ENCODE data around the gene SETBP1.

The SETBP1 gene

DNA sequence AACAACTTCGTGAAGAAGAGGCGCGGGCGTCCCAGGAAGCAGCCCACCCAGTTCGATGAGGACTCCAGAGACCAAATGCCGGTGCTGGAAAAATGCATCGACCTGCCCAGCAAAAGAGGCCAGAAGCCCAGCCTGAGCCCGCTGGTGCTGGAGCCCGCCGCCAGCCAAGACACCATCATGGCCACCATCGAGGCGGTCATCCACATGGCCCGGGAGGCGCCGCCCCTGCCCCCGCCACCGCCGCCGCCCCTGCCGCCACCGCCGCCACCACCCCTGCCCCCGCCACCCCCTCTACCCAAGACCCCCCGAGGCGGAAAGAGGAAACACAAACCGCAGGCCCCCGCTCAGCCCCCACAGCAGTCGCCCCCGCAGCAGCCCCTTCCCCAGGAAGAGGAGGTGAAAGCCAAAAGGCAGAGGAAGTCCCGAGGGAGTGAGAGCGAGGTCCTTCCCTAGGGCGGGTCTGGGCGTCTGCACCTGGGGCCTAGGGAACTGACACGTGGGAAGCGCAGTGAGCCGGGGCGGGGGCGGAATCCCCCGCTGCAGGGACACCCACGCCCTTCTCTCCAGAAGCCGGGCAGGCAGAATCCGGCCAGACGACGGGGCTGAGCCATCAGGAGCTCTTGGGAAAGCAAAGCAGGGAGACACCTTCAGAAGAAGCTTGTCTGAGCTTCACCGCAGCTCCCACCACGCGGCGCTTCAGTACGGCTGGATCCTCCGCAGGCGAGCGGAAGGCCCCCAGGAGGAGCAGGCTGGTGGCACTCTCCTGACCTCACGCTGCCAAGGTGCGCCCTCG lies 382.8 kb downstream of the SETBP1 start:
- H3K36me3 Mint-ChIP-seq (ENCODE audit: insufficient read depth), result peaks cover 5% of the 10 kb centered on the region
- H3K27ac Mint-ChIP-seq (ENCODE audit: low read depth), result no peak overlapping the region
- H3K9me3 Mint-ChIP-seq, result no peaks in the 10 kb centered on the region
- no peak overlapping the region for H3K4me3 Mint-ChIP-seq
- peaks cover 11% of the 10 kb centered on the region for H3K4me1 Mint-ChIP-seq
- DNase-seq (ENCODE audit: low spot score in 2 of 2), result no peak
- ATAC-seq (replicated peaks; ENCODE audit: extremely low read depth, poor library complexity, severe bottlenecking), result no peak
- no peaks in the 10 kb centered on the region for H3K27me3 Mint-ChIP-seq

DNA sequence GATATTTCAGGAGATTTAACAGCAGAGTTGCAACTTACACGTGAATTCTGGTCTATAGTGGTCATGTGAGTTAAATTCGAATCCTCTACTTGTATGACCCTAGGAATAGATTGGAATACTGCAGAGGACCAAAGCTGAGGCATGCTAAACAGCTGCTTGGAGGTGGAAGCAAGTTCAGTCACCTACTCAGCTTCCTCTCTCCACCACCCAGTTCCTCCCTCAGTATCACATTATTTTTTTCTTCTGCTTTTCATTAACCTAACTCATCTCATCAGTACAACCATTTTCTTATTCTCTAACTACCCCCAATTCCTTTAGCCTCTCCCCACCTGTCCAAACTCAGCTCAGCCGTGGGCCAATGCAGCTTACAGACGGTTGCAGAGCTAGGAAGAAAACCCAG lies 385.5 kb downstream of the SETBP1 start:
- Mint-ChIP-seq H3K4me1 (peaks cover 11% of the 10 kb centered on the region), H3K36me3 (ENCODE audit: insufficient read depth) (peaks cover 5% of the 10 kb centered on the region), H3K27ac (ENCODE audit: low read depth) (no peak overlapping the region), H3K27me3 (no peaks in the 10 kb centered on the region), H3K9me3 (no peaks in the 10 kb centered on the region), H3K4me3 (no peak overlapping the region)
- no peak for DNase-seq (ENCODE audit: low spot score in 2 of 2)
- no peak for ATAC-seq (replicated peaks; ENCODE audit: extremely low read depth, poor library complexity, severe bottlenecking)

DNA sequence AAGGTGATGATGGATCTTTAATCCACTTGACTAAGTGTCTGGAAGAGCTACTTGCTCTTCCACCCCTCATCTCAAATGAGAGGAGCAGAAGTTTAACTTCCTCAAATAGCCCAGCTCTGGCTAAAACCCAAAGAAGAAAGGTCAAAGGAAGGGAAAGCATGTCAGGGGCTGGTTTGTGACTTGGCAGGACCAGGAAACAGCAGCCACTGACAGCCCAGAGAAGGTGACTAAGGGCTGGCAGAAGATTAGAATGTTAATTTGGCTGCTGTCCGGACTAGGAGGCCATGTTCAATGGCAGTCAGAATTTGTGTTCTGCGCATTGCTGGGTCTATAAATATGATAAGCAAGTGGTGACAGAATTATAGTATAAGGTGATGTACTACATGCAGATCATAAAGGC lies 386.2 kb downstream of the SETBP1 start:
- no peak for ATAC-seq (replicated peaks; ENCODE audit: extremely low read depth, poor library complexity, severe bottlenecking)
- no peaks in the 10 kb centered on the region for H3K9me3 Mint-ChIP-seq
- no peaks in the 10 kb centered on the region for H3K27me3 Mint-ChIP-seq
- no peak for DNase-seq (ENCODE audit: low spot score in 2 of 2)
- H3K36me3 Mint-ChIP-seq (ENCODE audit: insufficient read depth), result peaks cover 5% of the 10 kb centered on the region
- H3K4me3 Mint-ChIP-seq, result no peak overlapping the region
- peaks cover 11% of the 10 kb centered on the region for H3K4me1 Mint-ChIP-seq
- no peak overlapping the region for H3K27ac Mint-ChIP-seq (ENCODE audit: low read depth)

DNA sequence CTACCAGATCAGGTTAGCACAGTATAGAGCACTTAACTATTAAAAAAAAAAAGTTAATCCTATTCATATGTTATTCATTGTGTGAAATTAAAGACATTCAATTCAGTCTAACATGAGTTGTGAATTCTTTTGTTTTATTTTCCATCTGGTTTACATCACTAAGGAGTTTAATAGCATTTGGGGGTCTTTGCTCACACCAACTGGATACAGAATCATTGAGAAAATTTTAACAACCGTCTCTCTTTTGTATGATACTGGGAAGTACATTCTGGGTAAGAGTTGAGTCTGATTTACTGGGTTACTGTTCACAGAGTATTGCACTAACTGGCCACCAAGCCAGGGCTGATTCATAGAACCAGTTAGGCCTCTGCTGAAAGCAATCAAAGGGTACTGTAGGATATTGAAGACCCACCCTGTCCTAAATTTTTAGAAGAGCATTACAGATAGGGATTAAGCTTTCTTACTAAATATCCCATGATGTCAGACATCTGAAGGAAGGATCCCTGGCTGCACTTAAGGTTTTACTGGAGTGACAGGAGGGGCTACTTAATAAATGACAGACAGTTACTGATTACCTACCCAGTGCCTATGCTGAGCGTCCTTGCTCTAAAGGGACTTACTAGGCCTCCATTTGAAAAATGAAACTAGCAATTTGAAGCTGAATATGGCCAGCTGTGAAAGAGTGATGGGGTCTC lies 387.9 kb downstream of the SETBP1 start:
- no peak for ATAC-seq (replicated peaks; ENCODE audit: extremely low read depth, poor library complexity, severe bottlenecking)

DNA sequence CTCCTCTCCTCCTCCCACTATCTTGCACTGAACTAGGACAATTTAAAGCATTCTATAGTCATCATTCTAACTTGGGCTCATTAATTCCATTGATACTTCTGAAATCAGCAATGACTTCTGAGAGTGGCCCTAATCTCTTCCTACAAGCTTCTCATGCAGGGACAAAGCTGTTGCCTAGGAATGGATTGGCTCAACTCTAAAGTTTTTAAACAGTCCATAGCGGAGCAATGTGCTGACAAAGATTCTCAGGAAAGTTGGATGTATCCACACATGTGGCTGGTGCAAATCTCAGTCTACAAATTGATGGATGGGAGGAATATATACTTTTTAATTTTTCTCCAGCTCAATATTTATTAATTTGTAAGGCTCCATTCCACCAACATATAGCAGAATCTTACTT lies 388.9 kb downstream of the SETBP1 start:
- Mint-ChIP-seq H3K4me1 (peaks cover 11% of the 10 kb centered on the region), H3K4me3 (no peak overlapping the region), H3K36me3 (ENCODE audit: insufficient read depth) (peaks cover 1% of the 10 kb centered on the region), H3K27ac (ENCODE audit: low read depth) (no peak overlapping the region), H3K9me3 (no peaks in the 10 kb centered on the region), H3K27me3 (no peaks in the 10 kb centered on the region)
- ATAC-seq (replicated peaks; ENCODE audit: extremely low read depth, poor library complexity, severe bottlenecking) (no peak), DNase-seq (ENCODE audit: low spot score in 2 of 2) (no peak)

More for the DNA sequence above, 387.9 kb downstream of the SETBP1 start:
- Mint-ChIP-seq H3K27me3 (no peaks in the 10 kb centered on the region), H3K9me3 (no peaks in the 10 kb centered on the region), H3K4me3 (no peak overlapping the region), H3K27ac (ENCODE audit: low read depth) (no peak overlapping the region), H3K36me3 (ENCODE audit: insufficient read depth) (peaks cover 2% of the 10 kb centered on the region), H3K4me1 (peaks cover 11% of the 10 kb centered on the region)
- no peak for DNase-seq (ENCODE audit: low spot score in 2 of 2)

DNA sequence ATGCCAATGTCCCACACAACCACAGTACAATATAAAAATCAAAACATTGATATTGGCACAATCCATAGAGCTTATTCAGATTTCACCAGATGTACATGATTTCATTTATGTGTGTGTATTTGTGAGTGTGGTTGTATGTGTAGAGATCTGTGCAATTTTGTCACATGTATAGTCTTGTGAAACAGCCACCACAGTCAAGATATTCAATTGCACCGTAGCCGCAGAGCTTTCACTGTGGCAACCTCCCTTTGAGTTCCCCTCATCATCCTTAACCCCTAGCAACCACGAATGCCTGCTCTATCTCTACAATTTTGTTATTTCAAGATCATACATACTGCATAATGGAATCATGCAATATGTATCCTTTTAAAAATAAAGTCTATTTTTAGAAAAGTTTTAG lies 391.3 kb downstream of the SETBP1 start:
- peaks cover 3% of the 10 kb centered on the region for H3K27me3 Mint-ChIP-seq
- no peaks in the 10 kb centered on the region for H3K36me3 Mint-ChIP-seq (ENCODE audit: insufficient read depth)
- no peak for ATAC-seq (replicated peaks; ENCODE audit: extremely low read depth, poor library complexity, severe bottlenecking)
- no peak overlapping the region for H3K27ac Mint-ChIP-seq (ENCODE audit: low read depth)
- H3K4me1 Mint-ChIP-seq, result no peaks in the 10 kb centered on the region
- H3K9me3 Mint-ChIP-seq, result no peaks in the 10 kb centered on the region
- H3K4me3 Mint-ChIP-seq, result no peak overlapping the region
- DNase-seq (ENCODE audit: low spot score in 2 of 2), result no peak

DNA sequence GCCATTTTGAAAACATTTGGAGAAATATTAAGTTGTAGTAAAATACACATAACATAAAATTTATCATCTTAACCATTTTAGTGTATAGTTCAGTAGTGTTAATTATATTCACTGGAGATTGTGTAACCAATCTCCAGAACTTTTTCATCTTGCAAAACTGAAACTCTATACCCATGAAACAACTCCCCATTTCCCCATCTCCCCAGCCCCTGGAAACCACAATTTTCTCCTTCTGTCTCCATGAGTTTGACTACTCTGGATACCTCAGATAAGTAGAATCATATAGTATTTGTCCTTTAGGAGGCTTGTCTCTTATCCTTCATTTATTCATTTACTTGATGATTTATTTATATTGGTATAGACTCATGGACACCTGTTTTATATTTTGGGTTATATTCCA lies 392.9 kb downstream of the SETBP1 start:
- no peaks in the 10 kb centered on the region for H3K9me3 Mint-ChIP-seq
- no peak for DNase-seq (ENCODE audit: low spot score in 2 of 2)
- no peak overlapping the region for H3K4me3 Mint-ChIP-seq
- no peaks in the 10 kb centered on the region for H3K4me1 Mint-ChIP-seq
- H3K36me3 Mint-ChIP-seq (ENCODE audit: insufficient read depth), result no peaks in the 10 kb centered on the region
- H3K27me3 Mint-ChIP-seq, result peaks cover 11% of the 10 kb centered on the region
- no peak for ATAC-seq (replicated peaks; ENCODE audit: extremely low read depth, poor library complexity, severe bottlenecking)
- H3K27ac Mint-ChIP-seq (ENCODE audit: low read depth), result no peak overlapping the region

DNA sequence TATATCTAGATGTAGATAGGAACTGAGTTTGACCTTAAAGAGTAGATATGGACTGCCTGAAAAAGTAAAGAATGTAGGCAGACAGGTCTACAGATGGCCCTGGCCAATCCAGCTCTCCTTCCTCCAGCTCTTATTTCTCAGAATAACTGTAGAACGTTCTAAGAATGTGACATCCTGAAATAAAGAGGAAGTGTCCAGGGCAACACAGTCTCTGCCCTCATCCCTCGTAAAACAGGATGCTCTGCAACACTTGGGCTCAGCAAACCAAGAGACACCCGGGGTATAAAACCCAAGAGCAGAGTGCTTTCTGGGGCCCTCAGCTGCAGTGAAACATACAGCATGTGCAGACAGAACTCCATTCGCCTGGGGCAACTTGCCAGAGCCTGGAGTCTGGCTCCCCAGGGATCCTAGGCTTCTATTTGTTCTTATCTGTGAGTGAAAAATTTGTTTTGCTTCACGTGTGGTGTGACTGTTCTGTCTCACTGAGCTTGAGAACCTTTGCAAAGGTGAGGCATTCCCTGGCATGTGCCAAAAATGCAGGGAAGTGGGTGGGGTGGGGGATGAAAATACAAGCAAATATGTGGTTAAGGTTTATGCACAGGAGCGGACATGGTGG lies 401.0 kb downstream of the SETBP1 start:
- DNase-seq (ENCODE audit: low spot score in 2 of 2) (no peak), ATAC-seq (replicated peaks; ENCODE audit: extremely low read depth, poor library complexity, severe bottlenecking) (no peak)
- Mint-ChIP-seq H3K9me3 (no peaks in the 10 kb centered on the region), H3K27me3 (peaks cover 51% of the 10 kb centered on the region), H3K4me3 (no peak overlapping the region), H3K4me1 (peaks cover 4% of the 10 kb centered on the region), H3K36me3 (ENCODE audit: insufficient read depth) (no peaks in the 10 kb centered on the region), H3K27ac (ENCODE audit: low read depth) (no peak overlapping the region)

DNA sequence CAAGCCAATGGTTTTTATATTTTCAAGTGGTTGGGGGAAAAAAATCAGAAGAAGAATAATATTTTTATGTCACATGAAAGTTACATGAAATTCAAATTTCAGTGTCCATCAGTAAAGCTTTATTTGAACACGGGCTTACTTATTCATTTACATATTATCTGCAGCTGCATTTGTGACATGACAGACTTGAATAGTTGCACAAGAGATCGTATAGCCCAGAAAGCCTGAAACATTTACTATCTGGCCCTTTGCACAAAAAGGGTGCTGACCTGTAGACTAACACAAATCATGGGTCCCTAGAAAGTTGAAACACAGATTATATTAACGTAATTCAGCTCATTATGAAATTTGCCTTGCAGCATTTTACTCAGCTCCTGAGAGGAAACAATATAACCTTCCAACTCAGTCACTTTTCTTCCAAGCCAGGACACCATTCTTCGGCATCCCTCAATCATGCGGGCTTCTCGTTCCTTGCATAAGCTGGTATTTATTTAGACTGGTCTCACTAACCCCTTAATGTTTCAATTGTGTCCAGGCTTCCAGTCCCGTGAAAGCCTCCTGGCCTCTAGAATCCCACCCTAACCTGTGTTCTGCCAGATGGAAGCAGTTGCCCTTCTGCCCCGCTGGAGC lies 402.7 kb downstream of the SETBP1 start:
- Mint-ChIP-seq H3K36me3 (ENCODE audit: insufficient read depth) (no peaks in the 10 kb centered on the region), H3K9me3 (no peaks in the 10 kb centered on the region), H3K4me3 (no peak overlapping the region), H3K27me3 (peaks cover 44% of the 10 kb centered on the region), H3K4me1 (peaks cover 5% of the 10 kb centered on the region), H3K27ac (ENCODE audit: low read depth) (no peak overlapping the region)
- DNase-seq (ENCODE audit: low spot score in 2 of 2) (no peak), ATAC-seq (replicated peaks; ENCODE audit: extremely low read depth, poor library complexity, severe bottlenecking) (no peak)

DNA sequence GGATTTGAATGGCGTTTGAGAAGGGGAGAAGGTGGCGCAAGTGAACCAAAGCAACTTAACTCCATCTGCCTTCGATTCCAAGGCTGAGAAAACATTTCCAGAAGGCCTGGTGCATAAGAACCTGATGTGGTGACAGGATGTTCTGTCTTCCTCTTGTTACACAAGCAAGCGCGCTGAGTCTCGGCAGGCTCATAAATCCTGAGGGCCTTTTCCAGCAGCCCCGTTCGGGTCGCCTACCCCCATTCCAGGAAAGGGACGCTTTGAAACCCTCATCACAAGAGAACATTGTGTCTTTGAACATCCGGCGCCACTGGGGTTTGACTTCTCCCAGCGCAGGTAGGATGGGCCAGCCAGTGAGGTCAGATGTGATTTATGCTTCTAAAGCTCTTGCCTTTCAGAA lies 403.5 kb downstream of the SETBP1 start:
- Mint-ChIP-seq H3K27me3 (peaks cover 47% of the 10 kb centered on the region), H3K27ac (ENCODE audit: low read depth) (no peak overlapping the region), H3K36me3 (ENCODE audit: insufficient read depth) (no peaks in the 10 kb centered on the region), H3K4me1 (peaks cover 5% of the 10 kb centered on the region), H3K9me3 (no peaks in the 10 kb centered on the region), H3K4me3 (no peak overlapping the region)
- ATAC-seq (replicated peaks; ENCODE audit: extremely low read depth, poor library complexity, severe bottlenecking), result no peak
- DNase-seq (ENCODE audit: low spot score in 2 of 2), result no peak

DNA sequence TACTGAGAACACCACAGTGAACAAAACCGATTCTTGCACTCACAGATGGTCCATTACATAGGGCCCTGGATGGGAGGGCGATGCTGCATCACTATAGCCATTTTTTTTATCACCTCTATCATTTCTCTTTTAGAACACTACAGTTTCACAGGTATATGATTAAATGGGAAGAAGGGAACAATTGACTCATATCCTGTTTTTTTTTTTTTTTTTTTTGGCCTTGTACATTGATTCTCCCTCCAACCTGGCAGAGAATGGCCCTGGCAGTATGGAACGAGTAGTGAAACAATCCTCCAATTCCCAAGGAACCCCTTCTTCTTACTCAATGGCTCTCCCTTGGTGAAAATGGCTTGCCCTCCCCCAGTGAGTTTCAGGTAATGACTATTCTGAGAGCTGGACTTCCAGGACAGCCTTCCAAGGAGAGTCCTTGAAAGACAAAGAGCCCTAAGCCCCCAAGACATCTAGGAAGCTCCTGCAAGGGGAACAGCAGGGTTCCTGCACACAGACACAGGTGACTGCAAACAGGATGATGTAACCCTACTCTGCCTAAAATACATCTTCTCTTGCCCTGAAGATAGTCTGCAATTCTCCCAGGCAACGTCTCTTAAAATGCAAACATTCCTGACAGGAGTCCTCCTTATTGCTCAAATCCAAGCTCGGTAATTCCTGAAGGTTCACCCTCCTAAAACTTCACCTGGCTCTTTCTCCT lies 405.4 kb downstream of the SETBP1 start:
- peaks cover 5% of the 10 kb centered on the region for H3K4me1 Mint-ChIP-seq
- H3K36me3 Mint-ChIP-seq (ENCODE audit: insufficient read depth), result peaks cover 2% of the 10 kb centered on the region
- no peaks in the 10 kb centered on the region for H3K9me3 Mint-ChIP-seq
- H3K27me3 Mint-ChIP-seq, result peaks cover 54% of the 10 kb centered on the region
- H3K4me3 Mint-ChIP-seq, result no peak overlapping the region
- no peak overlapping the region for H3K27ac Mint-ChIP-seq (ENCODE audit: low read depth)
- no peak for ATAC-seq (replicated peaks; ENCODE audit: extremely low read depth, poor library complexity, severe bottlenecking)
- DNase-seq (ENCODE audit: low spot score in 2 of 2), result no peak

DNA sequence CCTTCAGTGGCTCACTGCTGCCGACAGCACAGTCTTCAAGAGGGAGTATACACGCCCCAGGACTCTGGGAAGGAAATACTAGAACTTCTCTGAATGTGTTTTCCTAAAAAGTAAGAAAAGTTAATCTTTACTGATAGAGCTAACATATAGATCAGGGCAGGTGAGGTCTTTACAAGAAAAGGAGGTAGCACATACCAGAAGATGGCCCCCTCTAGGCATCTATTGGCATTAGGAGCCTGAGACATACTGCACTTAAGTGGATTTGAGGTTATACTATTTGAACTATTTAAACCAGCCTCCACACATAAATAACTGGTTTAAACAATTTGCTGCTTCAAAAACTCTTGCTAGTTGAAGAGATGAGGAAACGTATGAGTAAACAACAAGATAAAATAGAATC lies 406.1 kb downstream of the SETBP1 start:
- no peak overlapping the region for H3K4me3 Mint-ChIP-seq
- H3K27me3 Mint-ChIP-seq, result peaks cover 54% of the 10 kb centered on the region
- no peak overlapping the region for H3K27ac Mint-ChIP-seq (ENCODE audit: low read depth)
- peaks cover 5% of the 10 kb centered on the region for H3K4me1 Mint-ChIP-seq
- DNase-seq (ENCODE audit: low spot score in 2 of 2), result no peak
- ATAC-seq (replicated peaks; ENCODE audit: extremely low read depth, poor library complexity, severe bottlenecking), result no peak
- peaks cover 2% of the 10 kb centered on the region for H3K36me3 Mint-ChIP-seq (ENCODE audit: insufficient read depth)
- H3K9me3 Mint-ChIP-seq, result no peaks in the 10 kb centered on the region

All from central memory CD8-positive, alpha-beta T cell (primary cell).